ENCODE results near the gene DHRS3.

DHRS3 gene

GRCh38 chr1:12614402-12615158, 3.4 kb downstream of the DHRS3 start:
- Mint-ChIP-seq H3K4me1 (peaks cover 51% of the 10 kb centered on the region), H3K27ac (no peak overlapping the region), H3K36me3 (peaks cover 50% of the 10 kb centered on the region), H3K4me3 (peak overlapping the region; percentile 94), H3K27me3 (peaks cover 81% of the 10 kb centered on the region), H3K9me3 (no peaks in the 10 kb centered on the region)
- ATAC-seq, result no peak

GRCh38 chr1:12613180-12613579, 4.8 kb downstream of the DHRS3 start:
- Mint-ChIP-seq H3K27ac (no peak overlapping the region), H3K27me3 (peaks cover 74% of the 10 kb centered on the region), H3K4me3 (no peak overlapping the region), H3K36me3 (peaks cover 63% of the 10 kb centered on the region), H3K4me1 (peaks cover 37% of the 10 kb centered on the region), H3K9me3 (peaks cover under 1% of the 10 kb centered on the region)
- ATAC-seq, result no peak

GRCh38 chr1:12610941-12611340, 7.1 kb downstream of the DHRS3 start:
- peaks cover 20% of the 10 kb centered on the region for H3K4me1 Mint-ChIP-seq
- no peak overlapping the region for H3K4me3 Mint-ChIP-seq
- no peak for ATAC-seq
- no peak overlapping the region for H3K27ac Mint-ChIP-seq
- peaks cover 55% of the 10 kb centered on the region for H3K27me3 Mint-ChIP-seq
- H3K36me3 Mint-ChIP-seq, result peaks cover 68% of the 10 kb centered on the region
- peaks cover 8% of the 10 kb centered on the region for H3K9me3 Mint-ChIP-seq

GRCh38 chr1:12610305-12610935, 7.6 kb downstream of the DHRS3 start:
- Mint-ChIP-seq H3K4me1 (peaks cover 15% of the 10 kb centered on the region), H3K4me3 (no peak overlapping the region), H3K9me3 (peaks cover 8% of the 10 kb centered on the region), H3K36me3 (peaks cover 62% of the 10 kb centered on the region), H3K27me3 (peaks cover 50% of the 10 kb centered on the region), H3K27ac (no peak overlapping the region)
- no peak for ATAC-seq

- peaks cover 41% of the 10 kb centered on the region for H3K27me3 Mint-ChIP-seq
- H3K9me3 Mint-ChIP-seq, result peaks cover 8% of the 10 kb centered on the region
- no peak overlapping the region for H3K27ac Mint-ChIP-seq
- H3K4me3 Mint-ChIP-seq, result no peak overlapping the region
- H3K4me1 Mint-ChIP-seq, result peaks cover 8% of the 10 kb centered on the region
- H3K36me3 Mint-ChIP-seq, result peaks cover 55% of the 10 kb centered on the region
- peak; percentile 53 for ATAC-seq
Observed at GRCh38 chr1:12609469-12610003, 8.5 kb downstream of the DHRS3 start.

- no peak overlapping the region for H3K4me3 Mint-ChIP-seq
- peaks cover 39% of the 10 kb centered on the region for H3K27me3 Mint-ChIP-seq
- ATAC-seq, result no peak
- H3K36me3 Mint-ChIP-seq, result peaks cover 54% of the 10 kb centered on the region
- peaks cover 8% of the 10 kb centered on the region for H3K9me3 Mint-ChIP-seq
- H3K4me1 Mint-ChIP-seq, result peaks cover 13% of the 10 kb centered on the region
- no peak overlapping the region for H3K27ac Mint-ChIP-seq
Observed at GRCh38 chr1:12608311-12608957, 9.6 kb downstream of the DHRS3 start.

- no peak overlapping the region for H3K4me3 Mint-ChIP-seq
- H3K27me3 Mint-ChIP-seq, result peaks cover 28% of the 10 kb centered on the region
- H3K4me1 Mint-ChIP-seq, result peaks cover 10% of the 10 kb centered on the region
- H3K27ac Mint-ChIP-seq, result no peak overlapping the region
- H3K9me3 Mint-ChIP-seq, result peaks cover 8% of the 10 kb centered on the region
- peaks cover 43% of the 10 kb centered on the region for H3K36me3 Mint-ChIP-seq
- ATAC-seq, result no peak
Observed at GRCh38 chr1:12607263-12607662, 10.7 kb downstream of the DHRS3 start.

GRCh38 chr1:12604986-12605385, 13.0 kb downstream of the DHRS3 start:
- ATAC-seq, result no peak
- Mint-ChIP-seq H3K27ac (no peak overlapping the region), H3K36me3 (peaks cover 28% of the 10 kb centered on the region), H3K9me3 (peaks cover 8% of the 10 kb centered on the region), H3K4me3 (no peak overlapping the region), H3K27me3 (peaks cover 10% of the 10 kb centered on the region), H3K4me1 (peaks cover 7% of the 10 kb centered on the region)

- H3K9me3 Mint-ChIP-seq, result peaks cover 8% of the 10 kb centered on the region
- H3K4me1 Mint-ChIP-seq, result peaks cover 7% of the 10 kb centered on the region
- peaks cover 21% of the 10 kb centered on the region for H3K36me3 Mint-ChIP-seq
- H3K27me3 Mint-ChIP-seq, result peaks cover 10% of the 10 kb centered on the region
- no peak overlapping the region for H3K27ac Mint-ChIP-seq
- no peak overlapping the region for H3K4me3 Mint-ChIP-seq
- peak; percentile 62 for ATAC-seq
Observed at GRCh38 chr1:12604114-12604874, 13.7 kb downstream of the DHRS3 start.

GRCh38 chr1:12603224-12603623, 14.8 kb downstream of the DHRS3 start:
- H3K9me3 Mint-ChIP-seq, result peaks cover 8% of the 10 kb centered on the region
- H3K27ac Mint-ChIP-seq, result no peak overlapping the region
- peaks cover 7% of the 10 kb centered on the region for H3K4me1 Mint-ChIP-seq
- no peak for ATAC-seq
- peaks cover 9% of the 10 kb centered on the region for H3K27me3 Mint-ChIP-seq
- no peak overlapping the region for H3K4me3 Mint-ChIP-seq
- peaks cover 12% of the 10 kb centered on the region for H3K36me3 Mint-ChIP-seq

GRCh38 chr1:12602659-12603024, 15.4 kb downstream of the DHRS3 start:
- Mint-ChIP-seq H3K9me3 (peaks cover 4% of the 10 kb centered on the region), H3K4me3 (no peak overlapping the region), H3K4me1 (peaks cover 7% of the 10 kb centered on the region), H3K27ac (no peak overlapping the region), H3K27me3 (peaks cover 9% of the 10 kb centered on the region), H3K36me3 (peaks cover 6% of the 10 kb centered on the region)
- ATAC-seq, result no peak

GRCh38 chr1:12601700-12602658, 16.0 kb downstream of the DHRS3 start:
- Mint-ChIP-seq H3K27me3 (peaks cover 9% of the 10 kb centered on the region), H3K27ac (no peak overlapping the region), H3K4me1 (peaks cover 7% of the 10 kb centered on the region), H3K36me3 (no peaks in the 10 kb centered on the region), H3K9me3 (no peaks in the 10 kb centered on the region), H3K4me3 (no peak overlapping the region)
- peak; percentile 50 for ATAC-seq

- Mint-ChIP-seq H3K36me3 (no peaks in the 10 kb centered on the region), H3K4me3 (no peak overlapping the region)
Observed at GRCh38 chr1:12600880-12601633, 17.0 kb downstream of the DHRS3 start.

More at GRCh38 chr1:12600880-12601633, 17.0 kb downstream of the DHRS3 start:
- ATAC-seq, result no peak
- H3K27me3 Mint-ChIP-seq, result peaks cover 9% of the 10 kb centered on the region
- H3K4me1 Mint-ChIP-seq, result peaks cover 7% of the 10 kb centered on the region
- no peak overlapping the region for H3K27ac Mint-ChIP-seq
- no peaks in the 10 kb centered on the region for H3K9me3 Mint-ChIP-seq
